ENCODE measurements around the gene GNAZ. TPM values are rescaled to one million over a fixed set of nuclear protein-coding genes. Genes with fewer than 3 reads are reported as not detected.

GNAZ gene
- polyA plus RNA-seq, 3 donors from 2014 or later, result 0.50 to 0.96 TPM; not detected in 1

GRCh38 chr22:23110190-23110921 is 40.0 kb downstream of the GNAZ start:
- Mint-ChIP-seq H3K27ac (no peak overlapping the region), H3K36me3 (no peaks in the 10 kb centered on the region), H3K4me3 (no peak overlapping the region), H3K9me3 (no peaks in the 10 kb centered on the region), H3K27me3 (ENCODE audit: low read depth in 3 of 3) (peaks cover 0 to 2% (median under 1%) of the 10 kb centered on the region in 3 donors), H3K4me1 (no peaks in the 10 kb centered on the region)
- DNase-seq, result no peak

DNA sequence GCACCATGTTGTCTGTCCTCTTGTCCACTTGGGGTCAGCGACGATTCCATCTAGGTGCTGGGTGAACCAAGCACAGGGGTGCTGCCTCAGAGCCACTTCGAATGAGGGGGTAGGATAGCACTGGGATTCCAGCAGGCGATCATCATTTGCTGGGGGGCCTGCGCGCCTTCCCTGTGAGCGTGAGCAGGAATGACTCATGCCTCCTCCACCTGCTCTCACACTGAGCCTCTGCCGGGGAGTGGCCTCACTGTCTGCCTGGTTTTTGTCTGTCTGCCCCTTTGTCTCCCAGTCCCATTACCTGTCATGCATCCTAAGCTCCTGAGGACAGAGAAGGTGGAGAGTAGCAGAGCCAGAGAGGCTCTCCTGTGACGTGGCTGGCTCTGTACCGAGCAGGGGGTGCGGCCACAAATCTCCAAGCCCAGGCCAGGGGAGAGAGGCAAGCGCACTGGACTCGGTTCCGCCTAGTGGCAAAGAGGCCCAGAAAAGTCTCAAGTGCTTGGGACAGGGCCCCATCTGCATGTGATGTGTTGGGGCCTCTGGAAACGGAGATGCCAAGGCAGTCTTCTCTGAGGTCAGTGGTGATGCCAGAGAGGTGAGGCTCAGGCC is 40.7 kb downstream of the GNAZ start:
- DNase-seq, result no peak

GRCh38 chr22:23112472-23113012 is 42.2 kb downstream of the GNAZ start:
- Mint-ChIP-seq H3K9me3 (no peaks in the 10 kb centered on the region), H3K27me3 (ENCODE audit: low read depth in 3 of 3) (peaks cover 0 to 3% (median 0%) of the 10 kb centered on the region in 3 donors), H3K4me1 (no peaks in the 10 kb centered on the region), H3K27ac (no peak overlapping the region), H3K36me3 (no peaks in the 10 kb centered on the region), H3K4me3 (no peak overlapping the region)
- no peak for DNase-seq

More for the DNA sequence above, 40.7 kb downstream of the GNAZ start:
- no peaks in the 10 kb centered on the region for H3K9me3 Mint-ChIP-seq
- peaks cover 0 to 2% (median 0%) of the 10 kb centered on the region in 3 donors for H3K27me3 Mint-ChIP-seq (ENCODE audit: low read depth in 3 of 3)
- no peaks in the 10 kb centered on the region for H3K4me1 Mint-ChIP-seq
- H3K27ac Mint-ChIP-seq, result no peak overlapping the region
- no peaks in the 10 kb centered on the region for H3K36me3 Mint-ChIP-seq
- H3K4me3 Mint-ChIP-seq, result no peak overlapping the region

- H3K4me1 Mint-ChIP-seq, result no peaks in the 10 kb centered on the region
- H3K9me3 Mint-ChIP-seq, result no peaks in the 10 kb centered on the region
- no peak for DNase-seq
- no peak overlapping the region for H3K4me3 Mint-ChIP-seq
- H3K27ac Mint-ChIP-seq, result peak overlapping the region in 1 of 6 donors; percentile 21
- H3K36me3 Mint-ChIP-seq, result no peaks in the 10 kb centered on the region
- peaks cover 0 to 3% (median 0%) of the 10 kb centered on the region in 3 donors for H3K27me3 Mint-ChIP-seq (ENCODE audit: low read depth in 3 of 3)
Measured at GRCh38 chr22:23113067-23113846, 42.9 kb downstream of the GNAZ start.

GRCh38 chr22:23113847-23114720 is 43.8 kb downstream of the GNAZ start:
- no peaks in the 10 kb centered on the region for H3K36me3 Mint-ChIP-seq
- no peak overlapping the region for H3K27ac Mint-ChIP-seq
- H3K4me1 Mint-ChIP-seq, result peaks cover 0 to under 1% of the 10 kb centered on the region in 2 donors
- no peaks in the 10 kb centered on the region for H3K9me3 Mint-ChIP-seq
- DNase-seq, result no peak
- no peak overlapping the region for H3K4me3 Mint-ChIP-seq
- H3K27me3 Mint-ChIP-seq (ENCODE audit: low read depth in 3 of 3), result peaks cover 0 to 3% (median 0%) of the 10 kb centered on the region in 3 donors

DNA sequence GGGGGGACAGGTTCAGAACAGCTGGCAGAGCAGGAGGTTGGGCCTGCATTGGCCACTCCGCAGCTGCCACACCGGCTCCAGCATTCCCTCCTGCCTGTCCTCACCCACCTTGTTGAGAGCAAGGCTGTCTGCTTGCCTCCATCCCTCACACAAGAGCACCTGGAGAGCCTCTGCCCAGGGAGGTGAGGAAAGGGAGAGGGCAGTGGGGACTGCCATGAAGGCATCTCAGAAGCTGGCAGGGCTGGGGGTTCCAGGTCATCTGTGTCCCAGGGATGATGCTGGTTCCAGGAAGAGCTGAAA is 44.4 kb downstream of the GNAZ start:
- H3K4me3 Mint-ChIP-seq, result no peak overlapping the region
- peaks cover 6% of the 10 kb centered on the region in 2 donors for H3K4me1 Mint-ChIP-seq
- peaks cover 0 to 1% (median 0%) of the 10 kb centered on the region in 3 donors for H3K27me3 Mint-ChIP-seq (ENCODE audit: low read depth in 3 of 3)
- no peak for DNase-seq
- H3K27ac Mint-ChIP-seq, result no peak overlapping the region
- H3K36me3 Mint-ChIP-seq, result no peaks in the 10 kb centered on the region
- no peaks in the 10 kb centered on the region for H3K9me3 Mint-ChIP-seq

- no peak overlapping the region for H3K27ac Mint-ChIP-seq
- H3K4me3 Mint-ChIP-seq, result no peak overlapping the region
- peaks cover 10% of the 10 kb centered on the region in 2 donors for H3K4me1 Mint-ChIP-seq
- no peaks in the 10 kb centered on the region for H3K9me3 Mint-ChIP-seq
- no peaks in the 10 kb centered on the region for H3K36me3 Mint-ChIP-seq
- peaks cover 0 to 1% (median 0%) of the 10 kb centered on the region in 3 donors for H3K27me3 Mint-ChIP-seq (ENCODE audit: low read depth in 3 of 3)
- DNase-seq, result no peak
Measured at GRCh38 chr22:23115369-23115768, 45.0 kb downstream of the GNAZ start.

DNA sequence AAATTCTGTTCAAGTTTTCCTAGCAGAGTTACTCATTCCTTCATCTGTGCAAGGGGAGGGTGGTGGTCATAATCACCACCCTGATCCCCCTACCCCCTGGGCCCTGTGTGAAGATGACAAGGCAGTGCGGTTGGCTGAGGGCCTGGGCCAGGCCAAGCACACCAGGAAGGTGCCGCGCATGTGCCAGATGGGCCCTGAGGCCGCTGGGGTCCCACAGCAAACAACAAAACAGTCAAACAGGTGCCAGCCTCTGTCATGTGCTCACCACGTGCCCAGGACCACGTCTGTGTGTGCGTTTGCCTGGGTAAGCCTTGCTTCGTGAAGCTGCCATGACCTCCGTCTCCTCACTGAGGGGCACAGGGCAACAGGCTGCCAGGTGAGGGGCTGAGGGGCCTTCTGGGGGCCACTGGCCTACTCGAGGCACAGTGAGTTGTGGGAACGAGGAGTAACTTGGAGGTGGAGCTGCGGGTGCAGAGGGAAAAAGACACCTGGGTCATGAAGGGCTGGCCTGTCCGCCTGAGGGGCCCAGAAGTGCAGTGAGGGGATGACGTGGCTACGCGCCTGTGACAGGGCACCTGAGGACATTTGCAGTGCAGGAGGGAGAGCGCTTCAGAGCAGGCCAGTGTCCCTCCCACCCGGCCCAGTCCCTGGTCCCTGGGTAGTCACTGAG is 45.6 kb downstream of the GNAZ start:
- Mint-ChIP-seq H3K27ac (peak overlapping the region in 1 of 6 donors; percentile 34), H3K4me3 (no peak overlapping the region), H3K36me3 (no peaks in the 10 kb centered on the region), H3K27me3 (ENCODE audit: low read depth in 3 of 3) (peaks cover 0 to 1% (median 0%) of the 10 kb centered on the region in 3 donors), H3K4me1 (peaks cover 10% of the 10 kb centered on the region in 2 donors), H3K9me3 (no peaks in the 10 kb centered on the region)
- DNase-seq, result no peak

GRCh38 chr22:23116506-23117263 is 46.4 kb downstream of the GNAZ start:
- Mint-ChIP-seq H3K4me3 (no peak overlapping the region), H3K9me3 (no peaks in the 10 kb centered on the region), H3K27ac (no peak overlapping the region), H3K36me3 (no peaks in the 10 kb centered on the region), H3K4me1 (peaks cover 10% of the 10 kb centered on the region in 2 donors), H3K27me3 (ENCODE audit: low read depth in 3 of 3) (peaks cover 0 to 1% (median 0%) of the 10 kb centered on the region in 3 donors)
- DNase-seq, result no peak

DNA sequence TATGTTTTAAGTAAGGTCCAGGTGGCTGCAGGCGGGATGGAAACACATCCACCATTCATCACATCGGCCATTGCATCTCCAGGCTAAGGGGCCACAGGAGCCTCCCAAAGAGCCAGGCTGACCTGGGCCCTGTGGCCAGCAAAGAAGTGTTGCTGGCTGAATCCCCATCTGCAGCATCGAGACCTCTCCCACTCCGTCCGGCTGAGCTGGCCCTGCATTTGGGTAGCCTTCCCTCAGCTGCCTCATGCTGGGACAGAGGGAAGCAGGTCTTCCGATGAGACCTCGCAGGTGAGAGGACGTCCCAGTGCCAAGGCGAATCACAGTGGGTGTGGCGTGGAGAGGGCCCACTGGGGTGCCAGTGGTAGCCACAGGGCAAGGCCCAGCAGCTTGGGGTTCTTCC is 47.0 kb downstream of the GNAZ start:
- DNase-seq, result no peak
- peaks cover 10% of the 10 kb centered on the region in 2 donors for H3K4me1 Mint-ChIP-seq
- H3K4me3 Mint-ChIP-seq, result no peak overlapping the region
- no peak overlapping the region for H3K27ac Mint-ChIP-seq
- no peaks in the 10 kb centered on the region for H3K9me3 Mint-ChIP-seq
- H3K36me3 Mint-ChIP-seq, result no peaks in the 10 kb centered on the region
- H3K27me3 Mint-ChIP-seq (ENCODE audit: low read depth in 3 of 3), result peaks cover 0 to 1% (median 0%) of the 10 kb centered on the region in 3 donors

- no peak for DNase-seq
- H3K36me3 Mint-ChIP-seq, result peaks cover 0 to 2% (median 2%) of the 10 kb centered on the region in 3 donors
- H3K27ac Mint-ChIP-seq, result peak overlapping the region in 1 of 6 donors; percentile 17
- H3K4me1 Mint-ChIP-seq, result peaks cover 10% of the 10 kb centered on the region in 2 donors
- no peak overlapping the region for H3K4me3 Mint-ChIP-seq
- no peaks in the 10 kb centered on the region for H3K9me3 Mint-ChIP-seq
- H3K27me3 Mint-ChIP-seq (ENCODE audit: low read depth in 3 of 3), result peaks cover 0 to 1% (median 0%) of the 10 kb centered on the region in 3 donors
Measured at GRCh38 chr22:23117891-23118646, 47.8 kb downstream of the GNAZ start.

All from immature natural killer cell (primary cell).